GM10266 (cell line): ENCODE data around the gene OSBPL2.

Source experiments
- DNase-seq: peaks from one replicate; pipeline ENCODE4 v3.0.0; 2012; ENCODE audit errors: extremely low spot score
- CTCF ChIP-seq: IDR thresholded peaks from 2 replicates; pipeline ENCODE4 v1.5.1; 2012; ENCODE audit warnings: mild to moderate bottlenecking, low read depth; ENCODE audit not compliant: control insufficient read depth, insufficient read depth; ENCODE audit errors: missing control alignments

OSBPL2 gene

GRCh38 chr20:62310757-62311121 is 72.4 kb downstream of the OSBPL2 start:
- TF ChIP-seq CTCF, result no peak
- no peak for DNase-seq

- no peak for TF ChIP-seq CTCF
- DNase-seq, result no peak
Measured at GRCh38 chr20:62311150-62311549, 72.8 kb downstream of the OSBPL2 start.

DNA sequence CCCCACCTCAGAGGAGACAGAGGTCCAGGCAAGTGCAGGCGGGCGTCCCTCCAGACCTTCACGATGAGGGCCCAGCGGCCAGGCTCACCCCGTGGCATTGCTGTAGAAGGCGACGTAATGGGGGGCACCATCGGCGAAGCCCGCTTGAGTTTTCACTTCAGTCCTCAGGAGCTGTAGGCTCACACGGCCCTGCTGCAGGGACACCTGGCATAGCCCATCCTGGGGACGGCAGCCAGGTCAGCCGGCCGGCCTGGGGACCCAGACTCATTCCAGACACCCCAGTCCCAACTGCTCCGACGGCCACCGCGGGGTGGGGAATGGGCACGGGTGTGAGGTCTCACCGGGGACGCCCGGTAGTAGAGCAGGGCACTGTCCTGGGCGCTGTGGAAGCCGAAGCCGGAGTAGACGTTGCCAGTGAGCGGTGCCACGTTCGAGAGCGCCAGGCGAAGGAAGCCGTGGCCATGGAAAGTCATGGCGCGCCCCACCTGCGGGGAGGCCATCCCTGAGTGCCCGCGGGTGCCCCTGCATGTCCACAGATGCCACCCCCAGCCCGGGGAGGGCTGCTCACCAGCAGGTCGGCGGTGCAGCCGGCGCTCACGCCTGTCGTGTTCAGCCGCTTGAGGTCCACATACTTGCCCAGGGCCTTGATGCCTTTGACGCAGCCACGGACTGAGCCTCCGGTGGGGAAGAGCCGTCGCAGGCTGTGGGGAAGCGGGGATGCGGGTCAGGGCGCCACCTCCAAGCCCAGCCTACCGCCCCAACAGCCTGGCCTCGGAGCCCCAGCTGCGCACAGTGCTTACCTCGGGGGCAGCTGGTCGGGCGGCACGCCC is 73.7 kb downstream of the OSBPL2 start:
- TF ChIP-seq CTCF, result no peak
- DNase-seq, result no peak

- no peak for TF ChIP-seq CTCF
Measured at GRCh38 chr20:62312662-62312977, 74.3 kb downstream of the OSBPL2 start.

GRCh38 chr20:62313021-62313420 is 74.7 kb downstream of the OSBPL2 start:
- no peak for TF ChIP-seq CTCF
- no peak for DNase-seq

More at GRCh38 chr20:62312662-62312977, 74.3 kb downstream of the OSBPL2 start:
- no peak for DNase-seq

GRCh38 chr20:62313460-62314338 is 75.4 kb downstream of the OSBPL2 start:
- DNase-seq, result no peak
- TF ChIP-seq CTCF, result no peak

GRCh38 chr20:62314339-62314638 is 76.0 kb downstream of the OSBPL2 start:
- DNase-seq, result no peak
- no peak for TF ChIP-seq CTCF
